B cell (primary cell): ENCODE data around the gene CRTC1. TPM values are rescaled to one million over a fixed set of nuclear protein-coding genes. Genes with fewer than 3 reads are reported as not detected.

Source experiments
- ATAC-seq: fragments of 200-7000 bp; cut with Tn5 transposase; one replicate; pipeline ENCODE4 v1.10.0; 2021; ENCODE audit warnings: low read depth, mild to moderate bottlenecking, moderate number of reproducible peaks, moderate library complexity
- CTCF ChIA-PET: fragments of 350-600 bp; sonication (Branson Sonifier 250); formaldehyde crosslinking; loops from one replicate; lab custom pipeline; 2021; ENCODE audit warnings: antibody characterized with exemption, inconsistent platforms; lab: Charles Lee
- POLR2A ChIA-PET: fragments of 350-600 bp; sonication (Branson Sonifier 250); formaldehyde crosslinking; loops from one replicate; lab custom pipeline; 2021; ENCODE audit warnings: antibody characterized with exemption; lab: Charles Lee
- DNase-seq: peaks from one replicate; pipeline ENCODE4 v3.0.0; 2013
- H2AFZ ChIP-seq: 2 replicates; pipeline ENCODE4 v1.6.1; 2012; ENCODE audit warnings: mild to moderate bottlenecking, low read depth, low read length; ENCODE audit not compliant: insufficient read depth, poor library complexity, severe bottlenecking
- H3K27ac ChIP-seq, 2 donors: 1 replicate in 1 of 2; 2 replicates in 1 of 2; pipeline ENCODE4 v1.5.1; 2012 to 2013; ENCODE audit warnings: low read length in 2 of 2, mild to moderate bottlenecking in 2 of 2, moderate library complexity in 1 of 2
- H3K27me3 ChIP-seq, 4 experiments: fragments of 200-600 bp in 1 of 4; sonication (generic) in 1 of 4; replicated peaks in 1 of 4; 1 replicate in 2 of 4; 2 replicates in 2 of 4; pipeline versions ENCODE4 v1.6.1 to v1.7.0; 2013 to 2016; ENCODE audit warnings: low read length in 3 of 4, mild to moderate bottlenecking in 2 of 4, mixed read lengths in 1 of 4, moderate library complexity in 1 of 4; ENCODE audit not compliant: insufficient read depth in 4 of 4, control insufficient read depth in 3 of 4; ENCODE audit errors: control extremely low read depth in 1 of 4
- H3K36me3 ChIP-seq, 2 experiments: replicated peaks in 1 of 2; 1 replicate in 1 of 2; 2 replicates in 1 of 2; pipeline versions ENCODE4 v1.6.1 to v1.7.1; 2013; ENCODE audit warnings: low read length in 1 of 2; ENCODE audit not compliant: insufficient read depth in 2 of 2, control insufficient read depth in 1 of 2; ENCODE audit errors: control extremely low read depth in 1 of 2, extremely low read depth in 1 of 2
- H3K4me1 ChIP-seq, 2 donors: fragments of 200-600 bp in 1 of 2; sonication (generic) in 1 of 2; 1 replicate in 1 of 2; 2 replicates in 1 of 2; pipeline versions ENCODE4 v1.5.1 to v1.6.1; 2013 to 2017; ENCODE audit warnings: low read length in 2 of 2; ENCODE audit not compliant: control insufficient read depth in 2 of 2, insufficient read depth in 2 of 2
- H3K4me2 ChIP-seq: replicated peaks from 2 replicates; pipeline ENCODE3; 2012; ENCODE audit warnings: mild to moderate bottlenecking, low read depth, low read length; ENCODE audit not compliant: poor library complexity, severe bottlenecking
- H3K4me3 ChIP-seq, 5 experiments: fragments of 200-600 bp in 1 of 5; sonication (generic) in 1 of 5; 1 replicate in 3 of 5; 2 replicates in 2 of 5; pipeline versions ENCODE4 v1.5.1 to v1.7.0; 2011 to 2016; ENCODE audit warnings: low read length in 4 of 5, mild to moderate bottlenecking in 4 of 5, low read depth in 2 of 5, control low read depth in 1 of 5, moderate library complexity in 1 of 5; ENCODE audit not compliant: insufficient read depth in 1 of 5; ENCODE audit errors: control extremely low read depth in 1 of 5, extremely low read depth in 1 of 5
- H3K79me2 ChIP-seq: fragments of 200-600 bp; sonication (generic); one replicate; pipeline ENCODE4 v1.6.0; 2016; ENCODE audit warnings: low read length; ENCODE audit not compliant: control insufficient read depth, insufficient read depth
- H3K9ac ChIP-seq: fragments of 200-600 bp; sonication (generic); 2 replicates; pipeline ENCODE4 v1.6.1; 2017; ENCODE audit warnings: mild to moderate bottlenecking, low read length, moderate library complexity
- H3K9me3 ChIP-seq, 3 donors: one replicate each; pipeline versions ENCODE4 v1.6.1 to v1.7.1; 2013; ENCODE audit warnings: low read length in 2 of 3; ENCODE audit not compliant: control insufficient read depth in 2 of 3, insufficient read depth in 1 of 3; ENCODE audit errors: control extremely low read depth in 1 of 3
- H4K20me1 ChIP-seq: 2 replicates; pipeline ENCODE4 v1.6.0; 2012; ENCODE audit warnings: mild to moderate bottlenecking, low read length; ENCODE audit not compliant: insufficient read depth, control insufficient read depth, poor library complexity, severe bottlenecking
- H3K27ac Mint-ChIP-seq: one replicate; pipeline ENCODE4 v1.8.0; 2021; ENCODE audit warnings: mixed read lengths
- H3K27me3 Mint-ChIP-seq: one replicate; pipeline ENCODE4 v1.8.0; 2021; ENCODE audit warnings: mixed read lengths
- H3K4me1 Mint-ChIP-seq: one replicate; pipeline ENCODE4 v1.8.0; 2021; ENCODE audit warnings: mixed read lengths
- H3K4me3 Mint-ChIP-seq: one replicate; pipeline ENCODE4 v1.8.0; 2021; ENCODE audit warnings: mixed read lengths
- H3K9me3 Mint-ChIP-seq: one replicate; pipeline ENCODE4 v1.8.0; 2022; ENCODE audit warnings: mixed read lengths; ENCODE audit not compliant: insufficient read depth
- CTCF ChIP-seq: fragments of 200-600 bp; IDR thresholded peaks from one replicate; pipeline ENCODE4 v1.8.0; 2022; ENCODE audit warnings: antibody characterized with exemption, mild to moderate bottlenecking
- EZH2 ChIP-seq: IDR thresholded peaks from 2 replicates; pipeline ENCODE4 v1.6.1; 2012; ENCODE audit warnings: borderline replicate concordance, low read depth, mild to moderate bottlenecking, moderate library complexity, low read length; ENCODE audit not compliant: insufficient read depth, poor library complexity, severe bottlenecking
- WGBS: methylation state at CpG from one replicate; pipeline ENCODE4 v1.1.5; 2013; ENCODE audit warnings: missing lambda C conversion rate; ENCODE audit not compliant: insufficient coverage; 5-methylcytosine and 5-hydroxymethylcytosine counted together
- intact Hi-C: fragments of 100-400 bp; cut with micrococcal nuclease; formaldehyde crosslinking; loops from one replicate; pipeline ENCODE4 v1.10.0; 2022
- polyA plus RNA-seq: library from polyadenylated mRNA; depleted of rRNA; stranded (reverse); fragments of >200 nt; gene quantifications from 2 replicates; pipeline ENCODE4 v1.2.3, GENCODE V29; 2012
- total RNA-seq, 2 donors: library from RNA; stranded (reverse); fragments of 120-200 nt in 1 of 2; gene quantifications; 1 replicate in 1 of 2; 2 replicates in 1 of 2; pipeline versions ENCODE4 v1.2.3 to v1.2.4, GENCODE V29; 2013 to 2022

CRTC1 gene
- total and polyA plus RNA-seq, 2 donors (not counting 1 experiment from before 2014, with no cell fraction given) = 15.9 to 30.1 TPM

GRCh38 chr19:18800079-18800478, 116.6 kb downstream of the CRTC1 start:
- H3K9me3 ChIP-seq = peaks cover 0 to 21% (median 0%) of the 10 kb centered on the region in 3 donors
- H3K36me3 ChIP-seq = no peaks in the 10 kb centered on the region
- H3K4me3 ChIP-seq = no peak overlapping the region
- H3K9ac ChIP-seq = no peak overlapping the region
- POLR2A ChIA-PET = no interaction called here
- no peaks in the 10 kb centered on the region for H3K4me1 ChIP-seq
- Mint-ChIP-seq H3K4me3 (no peak overlapping the region), H3K4me1 (peaks cover 2% of the 10 kb centered on the region), H3K9me3 (no peaks in the 10 kb centered on the region), H3K27ac (no peak overlapping the region), H3K27me3 (peaks cover 20% of the 10 kb centered on the region)
- no peak overlapping the region for H3K27ac ChIP-seq
- H2AFZ ChIP-seq = no peak overlapping the region
- CTCF ChIA-PET = no interaction called here
- H3K79me2 ChIP-seq = no peaks in the 10 kb centered on the region
- peaks cover 0 to 34% (median 1%) of the 10 kb centered on the region in 4 experiments for H3K27me3 ChIP-seq
- no peak overlapping the region for H3K4me2 ChIP-seq
- ATAC-seq (no peak), DNase-seq (no peak)
- intact Hi-C loops = no loop called here
- no peaks in the 10 kb centered on the region for H4K20me1 ChIP-seq
- TF ChIP-seq EZH2 = no peak
- TF ChIP-seq CTCF = no peak

GRCh38 chr19:18800636-18801035, 117.2 kb downstream of the CRTC1 start:
- ATAC-seq (no peak), DNase-seq (no peak)
- H2AFZ ChIP-seq = no peak overlapping the region
- H4K20me1 ChIP-seq = no peaks in the 10 kb centered on the region
- peaks cover 0 to 21% (median 0%) of the 10 kb centered on the region in 3 donors for H3K9me3 ChIP-seq
- no peak overlapping the region for H3K27ac ChIP-seq
- no peaks in the 10 kb centered on the region for H3K36me3 ChIP-seq
- intact Hi-C loops = no loop called here
- Mint-ChIP-seq H3K4me3 (no peak overlapping the region), H3K4me1 (no peaks in the 10 kb centered on the region), H3K27ac (no peak overlapping the region), H3K27me3 (peaks cover 20% of the 10 kb centered on the region), H3K9me3 (no peaks in the 10 kb centered on the region)
- POLR2A ChIA-PET = no interaction called here
- 77% methylated on average over 10 of the region's 10 CpGs for WGBS
- H3K27me3 ChIP-seq = peaks cover 0 to 30% (median 1%) of the 10 kb centered on the region in 4 experiments
- H3K79me2 ChIP-seq = no peaks in the 10 kb centered on the region
- CTCF ChIA-PET = no interaction called here
- TF ChIP-seq EZH2 = no peak
- no peak for TF ChIP-seq CTCF
- no peaks in the 10 kb centered on the region for H3K4me1 ChIP-seq
- no peak overlapping the region for H3K4me3 ChIP-seq
- no peak overlapping the region for H3K4me2 ChIP-seq
- no peak overlapping the region for H3K9ac ChIP-seq
